HG03469 (cell line): ENCODE data around the gene STMN3.
"Not testable (repeated sequence)": the region's sequence is repeated elsewhere in the genome, so short reads cannot be mapped to it uniquely, and the experiment has no call there.

ENCODE experiments used
- ATAC-seq: cut with Tn5 transposase; IDR thresholded peaks from one replicate; pipeline ENCODE4 v1.9.1; 2021; ENCODE audit warnings: mild to moderate bottlenecking, moderate library complexity, moderate number of reproducible peaks; ENCODE audit not compliant: unreplicated experiment

STMN3 gene

DNA sequence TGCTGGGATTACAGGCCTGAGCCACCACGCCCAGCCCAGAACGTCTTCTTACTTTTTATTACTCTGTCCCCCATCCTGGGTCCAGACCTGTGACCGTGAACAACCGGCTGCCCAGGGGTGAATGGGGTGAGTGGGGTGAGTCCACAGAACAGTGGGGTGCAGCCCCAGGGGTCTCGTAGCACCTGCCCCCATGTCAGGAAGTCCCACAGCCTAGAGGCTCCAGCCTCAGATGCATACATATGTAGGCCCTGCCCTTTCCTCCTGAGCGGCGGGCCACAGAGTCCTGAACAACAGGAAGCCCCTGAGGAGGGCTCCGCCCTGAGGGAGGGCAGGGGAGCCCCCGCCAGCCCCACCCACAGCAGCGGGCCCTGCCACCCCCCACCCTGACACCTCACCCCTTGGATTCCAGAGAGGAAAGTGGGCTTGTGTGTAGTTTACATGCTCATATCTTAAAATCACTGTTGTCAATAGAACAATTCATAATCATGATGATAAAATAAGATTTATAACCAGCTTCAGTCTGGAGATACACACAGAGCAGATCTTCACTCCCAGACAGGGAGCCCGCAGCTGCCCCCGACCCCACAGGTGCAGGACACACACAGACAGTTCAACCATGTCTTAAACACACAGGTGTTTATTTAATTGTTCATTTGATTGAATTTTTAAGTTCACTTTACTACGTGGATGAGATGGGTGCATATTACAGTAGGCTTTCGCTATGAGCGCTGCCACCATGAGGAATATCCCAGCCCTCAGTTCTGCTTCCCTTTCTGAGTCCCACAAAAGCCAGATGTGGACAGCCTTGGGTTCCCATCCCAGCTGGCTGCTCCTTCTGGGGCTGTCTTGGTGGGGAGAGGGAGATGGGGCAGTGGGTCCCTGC, 13.9 kb downstream of the STMN3 start:
- ATAC-seq: no peak

DNA sequence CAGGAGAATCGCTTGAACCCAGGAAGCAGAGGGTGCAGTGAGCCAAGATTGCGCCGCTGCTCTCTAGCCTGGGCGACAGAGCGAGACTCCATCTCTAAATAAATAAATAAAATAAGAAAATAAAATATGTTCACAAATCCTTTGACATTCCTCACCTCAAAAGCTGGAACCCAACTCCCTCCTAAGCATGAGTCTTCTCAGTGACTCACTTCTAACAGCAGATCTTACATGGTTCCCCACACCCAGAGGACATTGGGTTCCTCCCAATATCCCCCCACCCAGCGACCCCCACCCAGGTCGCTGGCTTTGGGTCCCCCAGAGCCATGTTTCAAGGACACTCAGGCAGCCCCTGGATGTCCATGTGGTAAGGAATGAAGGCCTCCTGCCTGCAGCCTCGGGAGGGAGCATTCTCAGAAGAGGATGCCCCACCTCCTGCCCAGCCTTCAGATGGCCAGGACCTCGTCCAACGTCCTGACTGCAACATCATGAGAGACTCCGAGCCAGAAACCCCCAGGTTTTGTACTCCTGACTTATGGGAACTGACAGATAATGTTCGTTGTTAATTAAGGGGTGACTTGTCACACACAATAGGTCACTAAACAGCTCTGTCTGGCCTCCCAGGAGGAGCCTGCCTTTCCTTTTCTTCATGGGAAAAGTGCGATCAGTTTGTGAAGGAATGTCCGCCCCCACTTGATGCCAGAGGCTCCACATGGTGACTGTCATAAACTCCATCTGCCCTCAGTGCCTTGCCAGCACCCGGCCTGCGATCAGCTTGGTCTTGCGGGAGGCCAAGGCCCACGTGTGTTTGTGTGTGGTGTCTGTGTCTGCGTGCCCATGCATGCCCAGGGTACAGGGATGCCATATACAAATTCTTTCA, 16.2 kb downstream of the STMN3 start:
- ATAC-seq: no peak

GRCh38 chr20:63635431-63636141, 17.6 kb downstream of the STMN3 start:
- ATAC-seq: no peak

- ATAC-seq: no peak
These were observed 19.5 kb downstream of the STMN3 start for GRCh38 chr20:63633732-63634131.

- not testable (repeated sequence) for ATAC-seq
These were observed 21.8 kb downstream of the STMN3 start for GRCh38 chr20:63631426-63631825.

GRCh38 chr20:63630956-63631355, 22.3 kb downstream of the STMN3 start:
- not testable (repeated sequence) for ATAC-seq

GRCh38 chr20:63628246-63628975, 24.8 kb downstream of the STMN3 start:
- ATAC-seq: no peak

GRCh38 chr20:63627751-63628245, 25.4 kb downstream of the STMN3 start:
- no peak for ATAC-seq

- ATAC-seq: peak; percentile 55
These were observed 26.0 kb downstream of the STMN3 start for GRCh38 chr20:63627129-63627750.

DNA sequence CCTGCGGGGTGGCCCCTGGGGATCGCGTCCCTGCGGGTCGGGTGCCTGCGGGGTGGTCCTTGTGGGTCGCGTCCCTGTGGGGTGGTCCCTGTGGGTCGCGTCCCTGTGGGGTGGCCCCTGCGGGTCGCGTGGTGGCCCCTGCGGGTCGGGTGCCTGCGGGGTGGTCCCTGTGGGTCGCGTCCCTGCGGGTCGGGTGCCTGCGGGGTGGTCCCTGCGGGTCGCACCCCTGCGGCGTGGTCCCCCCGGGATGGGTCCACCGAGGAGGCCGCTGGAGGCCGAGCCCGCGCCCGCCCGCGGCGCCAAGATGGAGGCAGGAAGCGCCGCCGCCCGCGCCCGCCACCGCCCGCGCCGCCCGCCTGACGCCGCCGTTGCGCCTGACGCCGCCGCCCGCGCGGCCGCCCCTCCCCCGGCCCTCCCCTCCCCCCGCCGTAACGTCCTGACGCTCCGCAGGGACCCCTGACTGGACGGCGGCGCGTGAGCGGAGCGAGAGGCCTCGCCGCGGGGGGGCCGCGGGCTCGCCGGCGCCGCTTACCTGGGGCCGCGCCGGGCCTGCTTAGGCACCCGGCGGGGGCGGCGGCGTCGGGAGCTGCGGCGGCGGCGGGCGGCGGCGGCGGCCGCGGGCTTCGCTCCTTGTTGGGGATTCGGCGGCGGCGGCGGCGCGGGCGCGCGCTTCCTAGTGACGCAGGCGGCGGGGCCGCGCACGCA, 26.6 kb downstream of the STMN3 start, which contains the start of gene GMEB2:
Gene GMEB2 (minus strand): TSS at position 678 of the 705 bp plus-strand sequence. CDS start 7,704 bp downstream, outside the sequence.
- ATAC-seq: peak; percentile 21

- no peak for ATAC-seq
These were observed 27.3 kb downstream of the STMN3 start for GRCh38 chr20:63625771-63626423.

GRCh38 chr20:63624486-63624885, 28.7 kb downstream of the STMN3 start:
- ATAC-seq: no peak

DNA sequence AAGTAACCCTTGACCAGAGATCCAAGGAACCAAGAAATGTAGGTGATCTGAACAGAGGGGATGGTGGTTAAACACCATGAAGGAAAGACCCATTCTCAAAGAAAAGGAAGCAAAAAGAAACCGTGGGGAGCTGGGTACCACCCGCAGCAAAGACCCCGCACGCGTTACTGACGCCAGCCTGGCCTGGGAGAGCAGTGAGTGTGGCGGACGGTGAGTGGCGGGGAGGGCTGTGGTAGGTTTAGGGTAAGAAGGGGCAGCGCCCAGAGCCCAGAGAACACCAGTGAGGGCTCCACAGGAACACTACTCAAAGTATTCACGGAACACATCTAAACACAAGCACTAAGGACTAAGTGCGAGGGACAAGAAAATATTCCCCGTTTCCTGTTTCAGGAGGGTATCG, 30.5 kb downstream of the STMN3 start:
- no peak for ATAC-seq

- no peak for ATAC-seq
These were observed 31.1 kb downstream of the STMN3 start for GRCh38 chr20:63622096-63622495.

GRCh38 chr20:63620991-63621390, 32.2 kb downstream of the STMN3 start:
- ATAC-seq: no peak

DNA sequence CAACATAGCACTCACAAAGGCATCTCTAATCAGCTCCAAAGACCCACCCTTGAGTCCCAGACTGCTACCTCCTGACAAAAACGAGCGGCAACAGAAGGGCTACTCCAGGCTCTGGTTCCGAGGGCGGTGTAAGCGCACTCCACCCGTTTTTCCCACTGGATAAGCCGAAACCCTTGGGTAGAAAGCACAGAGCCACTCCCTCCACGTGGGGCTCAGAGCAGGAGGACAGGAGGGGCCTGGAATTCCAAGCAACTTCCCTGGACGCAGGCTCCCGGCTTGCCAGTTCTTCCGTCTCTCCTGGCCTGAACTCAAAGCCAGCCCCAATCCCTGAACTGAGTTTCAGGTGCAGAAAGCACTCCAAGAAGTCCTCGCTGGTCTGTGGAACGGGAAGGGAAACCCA, 33.7 kb downstream of the STMN3 start:
- no peak for ATAC-seq

GRCh38 chr20:63619086-63619485, 34.1 kb downstream of the STMN3 start:
- ATAC-seq: no peak

GRCh38 chr20:63618291-63618980, 34.8 kb downstream of the STMN3 start:
- ATAC-seq: no peak
